GM23338 (cell line): ENCODE measurements around the gene MICAL2. TPM values are rescaled to one million over a fixed set of nuclear protein-coding genes. Genes with fewer than 3 reads are reported as not detected.

Source experiments
- ATAC-seq: fragments of 200-7000 bp; cut with Tn5 transposase; 3 replicates; pipeline ENCODE4 v1.9.1; 2020
- DNase-seq: peaks from one replicate; pipeline ENCODE4 v3.0.0-alpha.2; 2015; ENCODE audit warnings: low spot score
- H2AFZ ChIP-seq: fragments of 200-600 bp; sonication (generic); 2 replicates; pipeline ENCODE4 v1.8.0; 2016; ENCODE audit warnings: antibody characterized with exemption, mild to moderate bottlenecking, moderate library complexity
- H3F3A ChIP-seq: fragments of 200-600 bp; sonication (generic); replicated peaks from 2 replicates; pipeline ENCODE4 v1.8.0; 2017; ENCODE audit warnings: antibody characterized with exemption, mixed run types, low read depth
- H3K27ac ChIP-seq: fragments of 200-600 bp; sonication (generic); 2 replicates; pipeline ENCODE4 v1.6.1; 2016; ENCODE audit warnings: low read depth
- H3K27me3 ChIP-seq: fragments of 200-600 bp; sonication (generic); 2 replicates; pipeline ENCODE4 v1.8.0; 2016; ENCODE audit warnings: mild to moderate bottlenecking, mixed run types, moderate library complexity; ENCODE audit not compliant: insufficient read depth
- H3K36me3 ChIP-seq: fragments of 200-600 bp; sonication (generic); 2 replicates; pipeline ENCODE4 v1.8.0; 2016; ENCODE audit warnings: mild to moderate bottlenecking; ENCODE audit not compliant: insufficient read depth
- H3K4me1 ChIP-seq: fragments of 200-600 bp; sonication (generic); 2 replicates; pipeline ENCODE4 v1.8.0; 2016; ENCODE audit warnings: mild to moderate bottlenecking, moderate library complexity; ENCODE audit not compliant: insufficient read depth
- H3K4me2 ChIP-seq: fragments of 200-600 bp; sonication (generic); 2 replicates; pipeline ENCODE4 v1.7.1; 2017; ENCODE audit warnings: mixed run types
- H3K4me3 ChIP-seq: fragments of 200-600 bp; sonication (generic); 2 replicates; pipeline ENCODE4 v1.6.1; 2016; ENCODE audit warnings: mixed run types
- H3K79me2 ChIP-seq: fragments of 200-600 bp; sonication (generic); replicated peaks from 2 replicates; pipeline ENCODE4 v1.8.0; 2017; ENCODE audit warnings: mild to moderate bottlenecking; ENCODE audit not compliant: insufficient read depth
- H3K9me2 ChIP-seq: fragments of 200-600 bp; sonication (generic); 2 replicates; pipeline ENCODE4 v1.8.0; 2017; ENCODE audit not compliant: insufficient read depth
- H4K20me1 ChIP-seq: fragments of 200-600 bp; sonication (generic); replicated peaks from 2 replicates; pipeline ENCODE4 v1.8.0; 2017; ENCODE audit warnings: mild to moderate bottlenecking; ENCODE audit not compliant: insufficient read depth
- H3K27ac Mint-ChIP-seq: 2 replicates; pipeline ENCODE4 v1.8.0; 2020; ENCODE audit warnings: inconsistent platforms, mild to moderate bottlenecking, moderate library complexity, mixed read lengths
- H3K27me3 Mint-ChIP-seq: 3 replicates; pipeline ENCODE4 v1.8.0; 2022; ENCODE audit warnings: low read depth, mild to moderate bottlenecking, moderate library complexity, mixed read lengths, inconsistent platforms; ENCODE audit not compliant: insufficient read depth, poor library complexity
- H3K36me3 Mint-ChIP-seq: 3 replicates; pipeline ENCODE4 v1.8.0; 2021; ENCODE audit warnings: low read depth, mild to moderate bottlenecking, inconsistent platforms, moderate library complexity, mixed read lengths
- H3K4me1 Mint-ChIP-seq: 3 replicates; pipeline ENCODE4 v1.8.0; 2020; ENCODE audit warnings: mild to moderate bottlenecking, inconsistent platforms, mixed read lengths
- H3K4me3 Mint-ChIP-seq: 3 replicates; pipeline ENCODE4 v1.8.0; 2021; ENCODE audit warnings: moderate library complexity, mild to moderate bottlenecking, inconsistent platforms, mixed read lengths
- H3K9me3 Mint-ChIP-seq: 3 replicates; pipeline ENCODE4 v1.8.0; 2020; ENCODE audit warnings: moderate library complexity, mild to moderate bottlenecking, inconsistent platforms, mixed read lengths
- CREB1 ChIP-seq: fragments of 250-450 bp; sonication (Bioruptor Pico); IDR thresholded peaks from 2 replicates; pipeline ENCODE4 v1.5.0; 2020; ENCODE audit warnings: low read depth, mild to moderate bottlenecking, moderate library complexity
- CTCF ChIP-seq, 2 experiments: fragments of 200-600 bp in 1 of 2; sonication (generic) in 1 of 2; conservative IDR thresholded peaks; 2 replicates each; pipeline versions ENCODE4 v1.5.1 to v1.6.1; 2016 to 2017; ENCODE audit warnings: antibody characterized with exemption in 2 of 2, low read depth in 2 of 2, mild to moderate bottlenecking in 2 of 2, moderate library complexity in 1 of 2
- EZH2phosphoT487 ChIP-seq: fragments of 200-600 bp; sonication (generic); IDR thresholded peaks from one replicate; pipeline ENCODE4 v1.8.1; 2018; ENCODE audit warnings: antibody characterized with exemption; ENCODE audit not compliant: unreplicated experiment
- JUNB ChIP-seq: IDR thresholded peaks from one replicate; pipeline ENCODE4 v1.6.1; 2016; ENCODE audit warnings: antibody characterized with exemption; ENCODE audit not compliant: unreplicated experiment
- NANOG ChIP-seq: IDR thresholded peaks from 2 replicates; pipeline ENCODE4 v1.6.1; 2016; ENCODE audit warnings: antibody characterized with exemption, borderline replicate concordance
- POLR2AphosphoS5 ChIP-seq: IDR thresholded peaks from 2 replicates; pipeline ENCODE4 v1.6.1; 2016; ENCODE audit warnings: antibody characterized with exemption, low read depth
- STAT1 ChIP-seq: IDR thresholded peaks from one replicate; pipeline ENCODE4 v1.6.1; 2016; ENCODE audit warnings: antibody characterized with exemption; ENCODE audit not compliant: unreplicated experiment
- ZNF462 ChIP-seq: fragments of 250-450 bp; sonication (Bioruptor Pico); IDR thresholded peaks from 2 replicates; pipeline ENCODE4 v1.5.0; 2020; ENCODE audit warnings: mild to moderate bottlenecking, moderate library complexity
- polyA plus RNA-seq: library from polyadenylated mRNA; unstranded; fragments of >200 nt; fragmentation: Nextera tagmentation; extraction: Ambion mirVana; gene quantifications from 2 replicates; pipeline ENCODE4 v1.2.1, GENCODE V29; 2016
- total RNA-seq: library from RNA; depleted of rRNA; stranded (reverse); fragments of >200 nt; shearing (Covaris generic); gene quantifications from 2 replicates; pipeline ENCODE4 v1.2.3, GENCODE V29; 2014

MICAL2 gene
- total and polyA plus RNA-seq, 2 experiments from 2014 or later: 0.66 to 1.4 TPM

- TF ChIP-seq ZNF462 (CRISPR knock-in tag) (no peak), NANOG (no peak), EZH2phosphoT487 (no peak), JUNB (no peak), POLR2AphosphoS5 (no peak)
Measured at GRCh38 chr11:12089473-12089872, 20.9 kb upstream of the MICAL2 start (continued).

- Mint-ChIP-seq H3K4me1 (peaks cover 32% of the 10 kb centered on the region), H3K4me3 (no peak overlapping the region), H3K27ac (no peak overlapping the region), H3K9me3 (no peaks in the 10 kb centered on the region), H3K36me3 (no peaks in the 10 kb centered on the region), H3K27me3 (peaks cover 13% of the 10 kb centered on the region)
- H3K9me2 ChIP-seq: no peaks in the 10 kb centered on the region
- no peaks in the 10 kb centered on the region for H3K27me3 ChIP-seq
- no peak for TF ChIP-seq STAT1
- no peak for TF ChIP-seq CREB1 (CRISPR knock-in tag)
- TF ChIP-seq CTCF (conservative IDR thresholded peaks at IDR 0.05; ENCODE audit: low read depth in 2 of 2): no peak
- no peak for TF ChIP-seq NANOG
- H3K79me2 ChIP-seq: no peaks in the 10 kb centered on the region
- no peaks in the 10 kb centered on the region for H3F3A ChIP-seq
- ATAC-seq (no peak), DNase-seq (no peak)
- no peak overlapping the region for H3K27ac ChIP-seq
- no peak overlapping the region for H2AFZ ChIP-seq
- no peak overlapping the region for H3K4me3 ChIP-seq
- H4K20me1 ChIP-seq: no peaks in the 10 kb centered on the region
- no peak overlapping the region for H3K4me2 ChIP-seq
- peaks cover 12% of the 10 kb centered on the region; the same call in 1 of the 2 replicates for H3K4me1 ChIP-seq
- no peaks in the 10 kb centered on the region for H3K36me3 ChIP-seq
Measured at GRCh38 chr11:12090061-12090591, 20.3 kb upstream of the MICAL2 start.
